Choroid plexus epithelial cell (primary cell): ENCODE data around the gene CACNA1E.

Experiments
- DNase-seq: peaks from one replicate; pipeline ENCODE4 v3.0.0-alpha.2; 2010; ENCODE audit warnings: low read depth
- H3K4me3 ChIP-seq: 2 replicates; pipeline ENCODE4 v1.5.1; 2011; ENCODE audit warnings: low read depth, mild to moderate bottlenecking, control low read depth, low read length, moderate library complexity
- TF ChIP-seq, protein P1 (sequence below): conservative IDR thresholded peaks from 2 replicates; pipeline ENCODE4 v1.5.1; 2011; ENCODE audit warnings: low read depth, mild to moderate bottlenecking, control low read depth, inconsistent platforms, low read length, moderate library complexity

Gene CACNA1E

DNA sequence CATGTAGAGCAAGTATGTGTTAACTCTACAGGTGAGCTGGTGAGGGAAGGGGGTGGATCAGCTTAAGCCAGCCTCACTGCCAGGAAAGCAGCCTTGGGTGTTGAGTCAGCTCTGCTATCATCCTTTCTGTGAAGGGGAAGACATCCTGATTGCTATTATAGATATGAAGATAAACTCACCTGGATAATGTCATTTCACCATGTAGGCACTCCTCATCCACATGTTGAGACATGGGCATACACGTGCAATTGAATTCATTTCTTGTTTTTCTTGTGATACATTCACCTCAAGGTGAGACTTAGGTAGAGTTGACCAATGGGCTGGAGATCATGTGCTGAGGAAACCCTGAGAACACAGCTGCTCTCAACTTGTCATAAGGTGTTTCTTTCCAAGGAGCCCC lies 136.9 kb downstream of the CACNA1E start:
- TF ChIP-seq, protein P1, sequence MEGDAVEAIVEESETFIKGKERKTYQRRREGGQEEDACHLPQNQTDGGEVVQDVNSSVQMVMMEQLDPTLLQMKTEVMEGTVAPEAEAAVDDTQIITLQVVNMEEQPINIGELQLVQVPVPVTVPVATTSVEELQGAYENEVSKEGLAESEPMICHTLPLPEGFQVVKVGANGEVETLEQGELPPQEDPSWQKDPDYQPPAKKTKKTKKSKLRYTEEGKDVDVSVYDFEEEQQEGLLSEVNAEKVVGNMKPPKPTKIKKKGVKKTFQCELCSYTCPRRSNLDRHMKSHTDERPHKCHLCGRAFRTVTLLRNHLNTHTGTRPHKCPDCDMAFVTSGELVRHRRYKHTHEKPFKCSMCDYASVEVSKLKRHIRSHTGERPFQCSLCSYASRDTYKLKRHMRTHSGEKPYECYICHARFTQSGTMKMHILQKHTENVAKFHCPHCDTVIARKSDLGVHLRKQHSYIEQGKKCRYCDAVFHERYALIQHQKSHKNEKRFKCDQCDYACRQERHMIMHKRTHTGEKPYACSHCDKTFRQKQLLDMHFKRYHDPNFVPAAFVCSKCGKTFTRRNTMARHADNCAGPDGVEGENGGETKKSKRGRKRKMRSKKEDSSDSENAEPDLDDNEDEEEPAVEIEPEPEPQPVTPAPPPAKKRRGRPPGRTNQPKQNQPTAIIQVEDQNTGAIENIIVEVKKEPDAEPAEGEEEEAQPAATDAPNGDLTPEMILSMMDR, result no peak
- no peak overlapping the region for H3K4me3 ChIP-seq
- DNase-seq, result no peak

DNA sequence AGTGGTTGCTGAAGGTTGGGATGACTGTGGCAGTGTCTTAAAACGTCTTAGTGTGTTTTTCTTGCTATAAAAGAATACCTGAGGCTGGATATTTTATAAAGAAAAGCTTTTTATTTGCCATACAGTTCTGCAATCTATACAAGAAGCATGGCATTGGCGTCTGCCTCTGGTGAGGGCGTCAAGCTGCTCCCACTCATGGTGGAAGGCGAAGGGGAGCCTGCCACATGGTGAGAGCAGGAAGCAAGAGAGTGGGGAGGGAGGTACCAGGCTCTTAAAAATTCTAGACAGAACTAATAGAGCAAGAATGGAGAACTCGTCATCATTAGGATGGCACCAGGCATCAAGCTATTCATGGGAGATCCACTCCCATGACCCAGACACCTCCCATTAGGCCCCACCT lies 140.5 kb downstream of the CACNA1E start:
- TF ChIP-seq, protein P1, result no peak
- no peak for DNase-seq
- H3K4me3 ChIP-seq, result no peak overlapping the region

DNA sequence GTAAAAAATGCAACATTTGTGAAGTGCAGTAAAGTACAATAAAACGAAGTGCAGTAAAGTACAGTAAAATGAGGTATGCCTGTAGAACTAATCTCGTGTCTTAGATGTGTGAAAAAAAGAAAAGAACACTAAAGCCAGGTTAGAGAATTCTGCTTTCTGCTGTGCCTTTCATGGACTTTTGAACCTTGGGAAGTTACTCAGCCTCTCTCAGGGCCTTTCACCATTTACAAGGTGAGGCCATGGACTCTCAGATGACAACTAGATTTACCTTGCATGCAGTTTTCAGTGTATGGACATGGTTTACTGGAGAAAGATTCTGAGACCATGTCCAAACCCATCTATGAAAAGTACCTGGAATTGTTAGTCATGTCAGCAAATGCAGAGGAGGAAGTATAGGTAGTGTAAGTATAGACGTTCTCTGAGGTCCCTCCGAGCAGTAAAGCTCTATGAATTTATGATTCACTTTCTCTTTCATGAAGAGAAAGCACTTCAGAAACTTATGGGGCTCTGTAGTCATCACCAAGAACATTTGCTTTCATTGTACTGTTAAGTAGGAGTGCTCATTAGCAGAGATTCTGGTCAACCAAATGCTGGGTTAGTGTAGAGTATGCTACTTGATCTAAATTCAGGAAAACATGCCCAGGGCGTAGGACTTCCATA lies 143.1 kb downstream of the CACNA1E start:
- H3K4me3 ChIP-seq, result no peak overlapping the region
- TF ChIP-seq, protein P1, result no peak
- no peak for DNase-seq

GRCh38 chr1:181630398-181630797 lies 147.1 kb downstream of the CACNA1E start:
- TF ChIP-seq, protein P1, result no peak
- H3K4me3 ChIP-seq, result no peak overlapping the region
- DNase-seq, result no peak

DNA sequence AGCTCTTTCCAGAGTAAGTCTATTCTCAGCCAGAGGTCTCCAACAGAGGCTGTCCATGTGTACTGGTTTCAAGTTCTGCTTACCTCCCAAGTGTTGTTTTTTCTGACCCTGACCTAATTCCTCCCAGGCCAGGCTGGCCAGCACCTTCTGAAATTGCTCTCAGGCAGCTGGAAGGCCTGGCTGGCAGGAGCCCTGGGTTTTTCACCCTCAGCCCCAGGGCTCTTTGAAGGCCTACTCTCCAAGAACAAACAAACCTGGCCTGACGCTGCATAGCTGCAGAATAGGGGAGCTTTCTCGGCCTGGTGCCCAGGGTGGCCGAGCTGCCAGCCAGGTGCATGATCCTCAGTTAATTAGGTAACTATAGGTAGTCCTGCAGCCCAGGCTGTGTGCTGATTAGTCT lies 147.5 kb downstream of the CACNA1E start:
- DNase-seq, result no peak
- H3K4me3 ChIP-seq, result no peak overlapping the region
- TF ChIP-seq, protein P1, result no peak

DNA sequence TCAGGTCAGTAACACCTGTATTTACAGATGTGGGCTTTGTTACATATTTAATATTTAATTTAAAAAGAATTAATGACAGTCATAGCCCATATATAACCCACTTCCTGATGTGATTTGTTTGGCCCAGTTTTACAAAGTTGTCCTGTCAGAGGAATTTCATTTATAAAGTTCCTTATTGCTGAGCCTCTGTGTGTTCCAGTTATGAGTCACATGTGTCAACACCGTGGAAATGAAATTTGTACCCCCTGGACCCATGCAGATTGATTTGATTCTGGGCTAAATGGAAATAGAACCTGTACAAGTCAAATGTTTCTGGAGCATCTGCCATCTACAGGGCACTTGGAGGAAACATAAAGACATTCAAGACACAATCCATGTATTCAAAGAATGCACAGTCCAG lies 149.2 kb downstream of the CACNA1E start:
- DNase-seq, result no peak
- TF ChIP-seq, protein P1, result no peak
- no peak overlapping the region for H3K4me3 ChIP-seq

- H3K4me3 ChIP-seq, result no peak overlapping the region
- no peak for DNase-seq
- TF ChIP-seq, protein P1, result no peak
Observed at GRCh38 chr1:181632960-181633359, 149.6 kb downstream of the CACNA1E start.
